Dermis blood vessel endothelial cell (primary cell): ENCODE measurements around the gene HTATIP2. TPM values are rescaled to one million over a fixed set of nuclear protein-coding genes. Genes with fewer than 3 reads are reported as not detected.

Experiments used
- total RNA-seq: library from RNA; depleted of rRNA; stranded (reverse); fragments of >200 nt; gene quantifications from 2 replicates; pipeline ENCODE4 v1.2.3, GENCODE V29; 2014

The HTATIP2 gene
- total RNA-seq, 1 donor from 2014 or later, result 94.3 TPM

Other genes with a start within 250 kb of the HTATIP2 start
- not detected in 2 replicates for gene DBX1, start 203.2 kb upstream of the HTATIP2 start, total RNA-seq
- 11.7 and 16.2 TPM in 2 replicates for gene PRMT3, start 24.0 kb downstream of the HTATIP2 start, total RNA-seq
- gene SLC6A5, start 235.9 kb downstream of the HTATIP2 start, total RNA-seq, result not detected in 2 replicates